OCI-M2 (cell line): ENCODE measurements around the gene ZMIZ1.
"Not testable (repeated sequence)": the region's sequence is repeated elsewhere in the genome, so short reads cannot be mapped to it uniquely, and the experiment has no call there.

Experiments used
- DNase-seq: peaks from one replicate; lab custom pipeline; 2025; ENCODE audit not compliant: unreplicated experiment; lab: John Stamatoyannopoulos, UW

The ZMIZ1 gene

DNA sequence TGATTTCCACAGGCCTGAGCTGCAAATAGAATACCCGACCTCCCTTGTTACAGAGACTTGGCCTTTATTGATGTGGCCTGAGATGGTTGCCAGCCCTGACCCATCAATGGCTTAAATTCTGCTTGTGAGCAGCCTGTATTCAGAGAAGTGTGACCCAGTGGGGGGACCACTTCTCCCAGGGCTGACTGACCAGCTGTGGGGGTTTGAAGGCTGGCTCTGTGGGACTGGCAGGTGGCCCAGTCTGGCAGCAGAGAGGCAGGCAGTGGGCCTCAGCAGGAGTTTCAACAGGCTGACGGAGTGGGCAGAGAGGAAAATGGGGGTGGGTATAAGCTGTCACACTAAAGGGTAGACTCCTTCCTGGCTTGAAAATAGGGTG lies 266.3 kb downstream of the ZMIZ1 start:
- DNase-seq, result no peak

DNA sequence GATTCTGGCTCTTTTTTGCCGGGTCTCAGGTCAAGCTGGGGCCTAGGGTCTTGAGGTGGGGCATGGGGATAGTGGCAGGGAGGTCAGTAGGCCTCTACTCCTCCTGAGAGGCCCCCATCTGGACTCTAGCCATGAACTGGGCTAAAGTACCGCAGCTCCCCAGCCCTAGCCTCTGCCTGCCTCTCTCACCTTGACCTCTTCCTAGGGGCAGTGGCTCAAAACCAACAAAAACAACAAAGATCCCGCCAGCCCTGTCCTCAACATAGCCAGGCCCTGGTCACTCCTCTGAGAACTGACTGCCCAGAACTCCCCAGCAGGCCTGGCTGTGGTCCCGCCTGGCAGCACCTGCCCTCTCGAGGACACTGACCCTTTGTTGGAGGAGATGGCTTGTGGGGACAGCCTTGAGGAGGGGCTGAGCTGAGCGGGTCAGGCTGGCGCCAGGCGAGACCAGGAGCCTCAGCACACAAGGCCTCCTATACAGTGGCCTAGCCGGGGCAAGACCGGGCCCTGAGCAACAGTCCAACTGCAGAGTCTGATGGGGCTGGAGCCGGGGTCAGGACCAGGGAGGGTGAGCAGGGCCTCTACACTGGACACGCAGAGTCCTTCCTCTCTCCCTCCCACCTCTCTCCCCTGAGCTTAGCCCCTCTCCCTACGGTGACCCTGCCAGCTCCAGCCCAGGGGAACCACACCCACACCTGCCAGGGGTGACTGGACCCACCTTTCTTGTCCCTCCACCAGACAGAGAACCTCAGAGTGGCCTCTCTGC lies 266.9 kb downstream of the ZMIZ1 start:
- no peak for DNase-seq

DNA sequence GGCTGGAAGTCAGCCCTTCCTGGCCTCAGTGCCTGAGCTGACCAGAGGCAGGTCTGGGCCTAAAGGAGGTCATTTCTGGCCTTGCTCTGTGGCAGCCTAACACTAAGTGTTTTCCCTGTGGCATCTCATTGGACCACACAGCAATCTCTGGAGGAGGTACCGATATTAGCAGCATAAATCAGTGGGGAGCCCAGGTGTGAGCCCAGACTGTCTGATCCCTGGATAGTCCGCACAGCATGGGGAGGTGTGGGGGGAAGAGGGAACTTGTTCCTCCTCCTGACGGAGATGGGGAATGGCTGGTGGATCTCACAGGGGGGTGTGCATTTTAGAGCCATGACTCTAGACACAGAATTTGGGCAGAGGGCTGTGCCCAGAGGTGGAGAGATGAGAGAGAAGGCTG lies 267.5 kb downstream of the ZMIZ1 start:
- no peak for DNase-seq

DNA sequence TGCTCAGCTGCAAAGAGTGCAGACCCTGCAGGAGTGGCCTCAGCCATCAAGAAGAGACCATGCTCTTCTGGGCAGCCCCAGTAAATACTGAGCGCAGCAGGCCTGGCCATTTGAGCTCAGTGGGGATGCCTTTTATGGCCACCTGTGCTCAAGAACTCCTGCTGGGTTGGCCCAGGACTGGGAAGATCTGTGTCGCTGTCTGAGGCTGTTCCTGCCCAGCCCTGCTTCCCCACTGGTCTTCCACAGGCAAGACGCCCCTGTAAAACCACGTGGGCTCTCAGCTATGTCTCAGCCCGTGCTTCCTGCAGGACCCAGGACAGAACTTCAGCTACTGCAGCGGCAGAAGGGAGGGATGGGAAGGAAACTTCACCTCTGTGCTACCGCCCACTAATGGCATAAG lies 268.0 kb downstream of the ZMIZ1 start:
- no peak for DNase-seq

- DNase-seq, result not testable (repeated sequence)
These were observed 269.2 kb downstream of the ZMIZ1 start for GRCh38 chr10:79337783-79338469.

DNA sequence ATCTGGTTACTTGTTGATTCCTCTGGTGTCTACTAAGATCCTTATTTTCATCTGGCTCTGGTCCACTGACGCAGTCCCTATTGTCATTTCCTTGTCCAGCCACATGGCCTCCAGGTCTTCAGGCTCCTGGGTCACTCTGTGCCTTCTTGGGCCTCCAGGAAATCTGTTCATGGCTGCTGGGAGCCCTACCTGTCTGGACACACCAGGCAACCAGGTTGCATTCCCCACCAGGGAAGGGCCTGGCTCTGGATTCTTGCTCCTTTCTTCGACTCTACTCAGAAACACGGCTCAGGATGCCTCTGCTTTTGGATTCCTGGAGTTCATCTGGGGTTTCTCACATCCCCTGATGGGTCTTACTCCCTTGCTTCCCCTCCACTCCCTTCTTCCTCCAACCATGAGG lies 270.5 kb downstream of the ZMIZ1 start:
- DNase-seq, result no peak

DNA sequence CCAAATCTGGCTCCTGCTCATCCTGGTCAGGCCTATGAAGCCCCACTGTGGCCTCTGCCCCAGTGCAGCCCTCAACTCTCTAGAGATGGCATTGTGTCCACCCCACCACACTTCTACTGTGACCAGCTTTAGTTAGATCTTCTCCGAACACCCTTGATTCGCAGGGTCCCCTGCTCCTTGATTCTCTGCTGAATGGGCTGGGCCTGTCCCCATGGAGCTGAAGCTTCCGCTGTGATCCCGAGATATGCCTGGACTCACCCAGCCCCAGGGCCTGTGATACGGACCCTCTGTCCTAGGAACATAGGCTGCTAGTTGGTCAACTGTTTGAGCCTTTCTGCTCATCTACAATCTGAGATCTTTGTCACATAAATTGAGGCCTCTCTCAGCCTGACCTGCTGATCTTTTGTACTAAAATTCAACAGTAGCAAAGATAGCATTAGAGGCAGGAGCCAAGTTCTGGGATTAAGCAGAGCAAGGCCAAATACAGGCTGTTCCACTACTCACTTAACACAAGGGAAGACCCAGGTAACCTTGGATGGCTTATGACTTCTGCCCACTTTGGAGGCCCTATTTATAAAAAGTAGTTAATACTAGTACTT lies 272.0 kb downstream of the ZMIZ1 start:
- no peak for DNase-seq

- DNase-seq, result no peak
These were observed 273.6 kb downstream of the ZMIZ1 start for GRCh38 chr10:79342295-79342761.

GRCh38 chr10:79342811-79343561 lies 274.2 kb downstream of the ZMIZ1 start:
- DNase-seq, result no peak

DNA sequence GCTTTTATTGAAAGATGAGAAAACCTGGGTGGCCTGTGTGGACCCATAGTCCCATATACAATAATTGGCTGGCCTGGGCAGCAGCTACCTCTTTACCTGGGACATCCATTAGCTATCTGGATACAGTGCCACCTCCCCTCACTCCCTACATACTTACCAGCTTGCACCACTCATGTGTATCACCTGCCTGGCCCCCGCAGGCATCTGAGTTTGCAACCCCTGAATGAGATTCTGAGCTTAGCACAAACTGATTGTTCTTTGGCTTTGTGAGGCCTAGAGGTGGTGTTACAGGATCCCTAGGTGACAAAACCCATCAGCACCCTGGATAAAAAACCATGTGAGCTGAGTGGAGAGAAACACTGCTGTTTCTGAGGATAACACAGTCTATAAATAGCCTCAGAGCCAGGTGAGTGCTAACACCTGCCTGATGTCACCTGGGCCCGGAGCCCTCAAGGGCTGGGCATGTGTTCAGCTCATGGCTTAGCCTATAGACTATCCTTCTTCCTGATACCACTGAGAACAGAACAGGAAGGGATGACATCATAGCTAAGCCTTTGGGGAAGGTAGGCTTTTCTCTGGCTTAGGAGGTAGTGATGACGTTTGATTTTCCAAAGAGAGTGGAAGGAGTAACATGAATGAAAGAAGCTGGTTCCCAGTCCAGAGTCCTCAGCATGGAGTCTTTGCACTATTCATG lies 275.9 kb downstream of the ZMIZ1 start:
- no peak for DNase-seq

DNA sequence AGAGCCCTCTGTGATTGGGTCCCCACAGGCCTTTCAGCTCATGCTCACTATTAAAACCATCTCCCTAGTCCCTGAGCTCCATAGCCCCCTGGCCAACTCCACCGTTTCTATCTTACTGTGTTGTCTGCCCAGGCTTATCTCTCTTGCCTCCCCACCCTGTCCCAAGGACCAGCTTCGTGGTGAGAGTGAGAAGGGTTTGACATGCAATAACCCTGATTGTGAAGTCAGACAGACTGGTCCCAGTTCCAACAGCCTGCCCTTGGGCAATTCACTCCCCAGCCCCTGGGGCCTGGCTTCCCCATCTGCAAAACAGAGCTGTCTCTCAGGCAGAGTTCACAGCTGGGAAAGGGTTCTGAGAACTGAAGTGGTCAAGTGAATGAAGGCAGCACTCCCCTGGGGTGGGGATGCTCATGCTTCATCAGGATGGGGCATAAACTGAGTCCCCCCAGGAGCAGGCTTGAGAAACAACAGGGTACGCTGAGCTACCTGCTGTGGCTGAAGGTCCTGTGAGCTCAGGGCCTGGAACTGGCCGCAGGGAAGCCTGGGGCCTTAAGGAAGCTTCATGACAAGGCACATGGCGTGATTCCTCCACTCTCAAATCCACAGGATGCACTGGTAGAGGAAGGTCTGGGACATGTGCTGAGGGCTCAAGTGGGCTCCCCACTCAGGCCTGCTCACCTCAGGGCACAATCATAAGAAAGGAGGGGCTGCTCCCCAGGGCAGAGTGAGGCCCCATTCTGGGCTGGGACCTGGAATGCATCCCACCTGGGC lies 276.7 kb downstream of the ZMIZ1 start:
- DNase-seq, result no peak

- DNase-seq, result no peak
These were observed 277.2 kb downstream of the ZMIZ1 start for GRCh38 chr10:79346012-79346340.

DNA sequence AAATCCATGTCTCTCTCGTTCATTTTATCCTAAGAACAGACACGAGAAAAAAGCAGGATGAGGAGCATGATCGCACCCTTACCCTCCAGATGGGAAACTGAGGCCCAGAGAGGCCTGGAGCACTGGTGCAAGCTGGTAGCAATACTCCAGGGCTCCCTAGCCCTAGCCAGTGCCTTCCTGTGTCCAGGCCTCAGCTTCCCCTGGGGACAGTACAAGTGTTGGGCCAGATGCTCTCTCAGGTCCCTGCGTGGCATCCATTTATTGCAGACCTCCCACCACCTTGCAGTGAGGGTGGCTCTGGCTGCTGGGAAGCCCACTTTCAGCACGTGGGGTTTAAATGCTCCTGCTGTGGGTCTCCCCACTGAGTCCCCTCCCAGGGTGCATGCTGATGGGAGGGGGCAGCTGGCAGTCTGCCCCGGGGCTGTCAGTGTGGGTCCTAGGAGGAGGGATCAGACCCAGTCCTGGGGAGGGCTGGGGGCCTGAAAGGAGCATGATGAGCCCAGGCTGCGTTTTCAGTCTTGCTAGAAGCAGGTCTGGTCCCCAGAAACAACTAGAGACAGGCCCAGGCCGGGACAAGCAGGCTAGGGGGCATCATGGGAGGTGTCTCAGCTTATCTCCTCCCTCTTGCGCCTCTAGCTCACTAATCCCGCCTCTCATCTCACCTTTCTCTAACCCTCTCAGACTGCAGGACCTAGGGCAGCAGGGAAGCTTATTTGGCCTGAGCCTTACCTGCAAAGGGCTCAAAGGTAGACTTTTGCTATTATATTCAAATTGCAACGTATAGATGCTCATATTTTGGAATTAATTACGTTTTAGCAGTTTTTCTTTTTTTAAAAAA lies 277.8 kb downstream of the ZMIZ1 start:
- DNase-seq, result no peak

GRCh38 chr10:79347226-79347893 lies 278.6 kb downstream of the ZMIZ1 start, which contains the start of gene PPIF:
PPIF (plus strand) TSS chr10:79347469; CDS start chr10:79347549, 80 bp downstream.
- DNase-seq, result no peak

DNA sequence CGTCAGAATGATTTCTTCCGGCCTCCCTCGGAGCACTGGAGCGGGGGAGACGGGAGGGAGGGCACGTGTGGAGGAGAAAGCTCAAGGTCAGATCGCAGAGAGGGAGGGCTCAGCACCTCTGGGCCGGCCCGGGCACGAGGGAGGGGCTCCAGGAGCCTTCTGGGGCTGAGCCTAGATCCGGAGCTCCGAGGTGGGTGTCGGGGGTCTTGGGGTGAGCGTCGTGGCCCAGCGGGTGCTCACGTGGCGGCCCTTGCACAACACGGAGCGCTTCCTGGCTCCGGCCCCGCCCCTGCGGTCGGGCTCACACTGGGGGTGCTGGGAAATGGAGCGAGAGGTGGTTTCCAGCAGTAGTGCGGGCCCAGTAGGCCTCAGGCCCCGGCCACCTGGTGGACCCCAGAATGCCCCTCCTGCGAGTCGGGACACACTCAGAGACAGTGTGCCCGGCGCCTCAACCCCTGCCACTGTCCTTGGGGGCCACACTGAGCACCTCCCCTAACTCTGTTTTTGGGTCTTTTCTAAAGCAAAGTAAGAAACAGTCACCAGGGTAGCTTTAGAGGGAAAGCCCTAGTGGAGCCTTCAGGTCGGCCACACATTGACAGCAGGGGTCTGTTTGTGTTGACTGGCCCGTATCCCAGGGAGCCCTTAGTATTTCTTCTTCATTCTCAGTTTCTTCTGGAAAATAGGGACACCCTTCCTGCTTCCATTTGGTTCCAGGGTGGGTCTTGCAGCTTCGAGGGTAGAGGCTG lies 279.3 kb downstream of the ZMIZ1 start:
- DNase-seq, result no peak

DNA sequence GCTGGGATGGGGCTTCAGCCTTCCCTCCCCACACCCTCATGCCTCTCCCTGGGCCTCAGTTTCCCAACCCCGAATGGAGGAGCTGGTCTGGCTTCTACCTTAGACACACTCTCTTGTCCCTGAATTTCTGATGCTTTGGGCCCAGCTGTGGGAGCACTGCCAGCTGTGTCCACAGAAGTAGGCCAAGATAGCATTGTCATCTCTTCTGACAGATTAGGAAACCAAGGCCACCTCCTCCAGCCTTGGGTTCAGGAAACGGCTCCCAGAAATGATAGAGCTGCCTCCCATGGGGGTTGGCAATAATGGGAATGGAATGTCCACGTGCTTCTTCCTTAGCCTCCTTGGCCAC lies 279.8 kb downstream of the ZMIZ1 start:
- DNase-seq, result no peak

DNA sequence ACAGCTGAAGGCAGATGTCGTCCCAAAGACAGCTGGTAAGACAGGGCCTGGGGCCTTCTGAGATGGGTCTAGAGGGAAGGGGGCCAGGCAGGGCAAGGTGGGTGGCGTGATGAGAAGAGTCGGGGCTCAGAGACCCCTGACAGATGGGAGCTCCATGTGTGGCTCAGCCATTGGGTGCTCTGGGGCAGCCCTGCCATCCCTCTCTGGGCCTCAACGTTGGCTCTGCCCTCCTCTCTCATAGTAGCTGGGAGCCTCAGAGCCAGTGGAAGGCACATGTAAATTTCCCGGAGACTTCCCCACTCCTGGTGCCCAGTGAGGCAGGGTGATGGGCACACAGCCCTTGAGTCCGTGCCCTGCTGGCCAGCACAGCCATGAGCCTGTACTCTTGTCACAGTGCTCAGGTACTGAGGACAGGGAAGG lies 280.3 kb downstream of the ZMIZ1 start:
- no peak for DNase-seq

GRCh38 chr10:79349766-79350406 lies 281.1 kb downstream of the ZMIZ1 start:
- no peak for DNase-seq
